ENCODE data around the gene TFB1M. TPM values are rescaled to one million over a fixed set of nuclear protein-coding genes. Genes with fewer than 3 reads are reported as not detected.

TFB1M gene
- total RNA-seq, 4 donors from 2014 or later, result 3.2 to 43.4 (median 16.5) TPM

DNA sequence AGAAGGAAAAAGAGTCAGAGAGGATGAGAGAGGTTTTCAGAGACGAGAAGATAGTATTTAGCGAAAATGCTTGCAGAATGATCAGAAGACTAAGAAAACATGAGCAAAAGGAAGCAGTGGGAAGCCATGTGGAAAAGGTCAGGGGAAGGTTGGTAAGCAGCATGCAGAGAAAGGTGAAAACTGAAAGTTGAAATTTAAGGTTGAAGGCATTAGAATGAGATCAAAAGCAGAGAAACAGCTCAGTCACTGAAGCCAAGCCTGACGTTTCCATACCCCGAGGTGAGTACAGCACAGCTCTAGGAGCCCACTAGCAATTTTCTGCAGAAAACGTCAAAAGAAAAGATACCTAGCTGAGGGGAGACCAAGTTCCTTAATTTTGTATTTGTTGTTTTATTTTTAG, 19.1 kb upstream of the TFB1M start:
- in situ Hi-C loops (cut with MboI; ENCODE audit: low pct_ligation_motif_present in 1 of 4, low pct_unique_long_range_greater_than_20kb in 1 of 4, low sequenced_read_pairs in 3 of 4), result loop anchor here in 3 of 4 donors (25.0 kb wide), 3 partner anchors 204 to 1229 kb away; no protein-coding TSS in a partner anchor
- Histone ChIP-seq H3K4me3 (no peak overlapping the region), H3K27me3 (no peaks in the 10 kb centered on the region), H3K27ac (no peak overlapping the region), H3K36me3 (no peaks in the 10 kb centered on the region), H3K4me1 (no peaks in the 10 kb centered on the region), H3K9me3 (peaks cover 0 to 6% of the 10 kb centered on the region in 2 donors)
- intact Hi-C loops (cut with DNase I; ENCODE audit: low total_unique reads), result no loop called here
- DNase-seq, result no peak
- WGBS, 2 donors (ENCODE audit: low coverage in 1 of 2), result 48 to 66% methylated on average over 5 of the region's 5 CpGs
- TF ChIP-seq, protein P1, sequence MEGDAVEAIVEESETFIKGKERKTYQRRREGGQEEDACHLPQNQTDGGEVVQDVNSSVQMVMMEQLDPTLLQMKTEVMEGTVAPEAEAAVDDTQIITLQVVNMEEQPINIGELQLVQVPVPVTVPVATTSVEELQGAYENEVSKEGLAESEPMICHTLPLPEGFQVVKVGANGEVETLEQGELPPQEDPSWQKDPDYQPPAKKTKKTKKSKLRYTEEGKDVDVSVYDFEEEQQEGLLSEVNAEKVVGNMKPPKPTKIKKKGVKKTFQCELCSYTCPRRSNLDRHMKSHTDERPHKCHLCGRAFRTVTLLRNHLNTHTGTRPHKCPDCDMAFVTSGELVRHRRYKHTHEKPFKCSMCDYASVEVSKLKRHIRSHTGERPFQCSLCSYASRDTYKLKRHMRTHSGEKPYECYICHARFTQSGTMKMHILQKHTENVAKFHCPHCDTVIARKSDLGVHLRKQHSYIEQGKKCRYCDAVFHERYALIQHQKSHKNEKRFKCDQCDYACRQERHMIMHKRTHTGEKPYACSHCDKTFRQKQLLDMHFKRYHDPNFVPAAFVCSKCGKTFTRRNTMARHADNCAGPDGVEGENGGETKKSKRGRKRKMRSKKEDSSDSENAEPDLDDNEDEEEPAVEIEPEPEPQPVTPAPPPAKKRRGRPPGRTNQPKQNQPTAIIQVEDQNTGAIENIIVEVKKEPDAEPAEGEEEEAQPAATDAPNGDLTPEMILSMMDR (IDR thresholded peaks at IDR 0.05), result no peak
- no peak for TF ChIP-seq POLR2AphosphoS5 (IDR thresholded peaks at IDR 0.05)
- no peak for TF ChIP-seq POLR2A (IDR thresholded peaks at IDR 0.05)
- no peak for TF ChIP-seq EP300 (IDR thresholded peaks at IDR 0.05; ENCODE audit: low read depth)

DNA sequence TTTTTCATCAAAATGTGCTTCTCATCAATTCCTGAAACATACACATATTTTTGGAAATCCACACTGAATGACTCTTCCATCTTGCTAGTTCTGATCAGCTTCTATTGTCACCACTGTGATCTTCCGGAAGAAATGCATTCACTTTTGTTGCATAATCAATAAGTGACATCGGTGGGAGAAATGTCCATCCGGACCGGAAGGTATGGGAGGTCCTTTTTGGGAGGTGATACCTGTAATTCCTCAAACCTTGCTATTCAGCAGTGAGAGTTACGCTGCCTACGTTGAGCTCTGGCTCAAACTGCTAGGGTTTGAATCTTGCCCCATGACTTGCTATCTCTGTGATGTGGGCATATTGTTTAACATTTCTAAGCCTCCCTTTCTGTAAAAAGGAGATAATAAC, 16.6 kb upstream of the TFB1M start:
- WGBS, 2 donors (ENCODE audit: low coverage in 1 of 2), result 97 to 100% methylated on average over 3 to 6 of the region's 6 CpGs

DNA sequence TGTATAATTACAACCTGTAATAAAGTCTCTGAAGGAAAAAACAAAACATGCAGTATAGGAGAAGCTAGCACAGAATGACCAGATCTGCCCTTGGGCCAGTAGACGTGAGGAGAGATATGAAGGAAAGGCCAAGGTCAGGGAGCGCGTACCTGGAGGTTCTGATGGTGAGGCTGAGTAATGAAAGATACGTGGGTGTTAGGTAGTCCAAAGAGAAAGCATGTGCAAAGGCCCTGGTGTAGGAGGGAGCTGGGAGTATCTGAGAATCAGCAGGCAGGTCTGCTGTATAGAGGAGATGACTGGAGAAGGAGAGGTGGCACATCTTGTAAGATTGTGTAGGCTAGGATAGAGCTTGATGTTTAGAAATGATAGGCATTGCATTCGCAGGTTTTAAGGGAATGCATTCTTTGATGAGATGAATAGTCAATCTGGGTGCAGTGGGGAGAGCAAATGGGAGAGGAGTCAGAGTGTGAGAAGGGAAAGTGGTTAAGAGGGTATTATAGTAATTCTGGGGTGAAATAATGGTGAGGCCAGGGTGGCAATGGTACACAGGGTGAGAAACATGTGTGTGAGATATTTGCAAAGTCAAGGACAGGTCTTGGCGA, 15.9 kb upstream of the TFB1M start:
- no peaks in the 10 kb centered on the region for H3K27me3 ChIP-seq
- DNase-seq, result no peak
- TF ChIP-seq POLR2AphosphoS5 (IDR thresholded peaks at IDR 0.05) (no peak), POLR2A (IDR thresholded peaks at IDR 0.05) (no peak), EP300 (IDR thresholded peaks at IDR 0.05; ENCODE audit: low read depth) (no peak)
- TF ChIP-seq, protein P1 (IDR thresholded peaks at IDR 0.05), result no peak
- peaks cover 0 to 3% (median 0%) of the 10 kb centered on the region in 4 donors for H3K4me1 ChIP-seq
- no peak overlapping the region for H3K27ac ChIP-seq
- 93 to 94% methylated on average over 6 of the region's 6 CpGs for WGBS, 2 donors (ENCODE audit: low coverage in 1 of 2)
- H3K36me3 ChIP-seq, result no peaks in the 10 kb centered on the region
- H3K9me3 ChIP-seq, result peaks cover 0 to 3% of the 10 kb centered on the region in 2 donors
- intact Hi-C loops (cut with DNase I; ENCODE audit: low total_unique reads), result no loop called here
- no peak overlapping the region for H3K4me3 ChIP-seq
- in situ Hi-C loops (cut with MboI; ENCODE audit: low pct_ligation_motif_present in 1 of 4, low pct_unique_long_range_greater_than_20kb in 1 of 4, low sequenced_read_pairs in 3 of 4), result loop anchor here in 3 of 4 donors (25.0 kb wide), 3 partner anchors 207 to 1232 kb away; no protein-coding TSS in a partner anchor

More for the DNA sequence above, 16.6 kb upstream of the TFB1M start:
- Histone ChIP-seq H3K27ac (no peak overlapping the region), H3K4me1 (peaks cover 0 to 3% (median 0%) of the 10 kb centered on the region in 4 donors), H3K4me3 (no peak overlapping the region), H3K9me3 (peaks cover 0 to 6% of the 10 kb centered on the region in 2 donors), H3K27me3 (no peaks in the 10 kb centered on the region), H3K36me3 (no peaks in the 10 kb centered on the region)
- in situ Hi-C loops (cut with MboI; ENCODE audit: low pct_ligation_motif_present in 1 of 4, low pct_unique_long_range_greater_than_20kb in 1 of 4, low sequenced_read_pairs in 3 of 4), result loop anchor here in 3 of 4 donors (25.0 kb wide), 3 partner anchors 206 to 1231 kb away; no protein-coding TSS in a partner anchor
- no peak for DNase-seq
- TF ChIP-seq, protein P1 (IDR thresholded peaks at IDR 0.05), result no peak
- no peak for TF ChIP-seq POLR2AphosphoS5 (IDR thresholded peaks at IDR 0.05)
- no peak for TF ChIP-seq EP300 (IDR thresholded peaks at IDR 0.05; ENCODE audit: low read depth)
- no peak for TF ChIP-seq POLR2A (IDR thresholded peaks at IDR 0.05)
- intact Hi-C loops (cut with DNase I; ENCODE audit: low total_unique reads), result no loop called here

DNA sequence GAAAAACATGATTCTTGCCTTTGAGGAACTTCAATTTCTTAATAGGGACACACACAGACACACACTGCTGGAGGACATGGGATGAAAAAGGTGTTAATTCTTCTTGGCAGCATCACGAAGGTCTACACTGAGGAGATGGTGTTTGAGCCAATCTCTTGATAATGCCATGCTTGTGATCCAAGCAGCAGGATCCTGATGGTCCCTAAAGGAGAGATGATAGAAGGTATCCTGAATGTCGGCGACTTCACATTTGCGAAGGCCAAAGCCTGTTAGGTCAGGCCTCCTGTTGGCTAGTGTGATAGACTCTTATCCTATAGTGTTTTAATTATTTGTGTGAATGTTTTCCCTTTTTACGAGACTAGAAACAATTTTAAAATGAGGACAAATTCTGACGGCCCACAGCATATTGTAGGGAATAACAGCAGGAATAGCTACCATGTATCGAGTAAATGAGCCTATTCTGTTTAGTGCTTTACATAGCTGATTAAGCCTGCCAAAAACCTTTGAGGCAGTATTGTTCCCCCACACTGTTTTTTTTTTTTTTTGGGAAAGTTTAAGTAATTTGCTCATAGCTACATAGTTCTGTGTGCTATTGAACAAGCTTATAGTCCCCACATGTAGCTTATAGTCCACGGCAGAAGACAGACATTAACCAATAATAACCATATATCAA, 15.3 kb upstream of the TFB1M start:
- intact Hi-C loops (cut with DNase I; ENCODE audit: low total_unique reads) (no loop called here), in situ Hi-C loops (cut with MboI; ENCODE audit: low pct_ligation_motif_present in 1 of 4, low pct_unique_long_range_greater_than_20kb in 1 of 4, low sequenced_read_pairs in 3 of 4) (loop anchor here (10.0 to 25.0 kb wide), 4 partner anchors 195 to 1233 kb away; no protein-coding TSS in a partner anchor)
- Histone ChIP-seq H3K36me3 (no peaks in the 10 kb centered on the region), H3K4me3 (no peak overlapping the region), H3K27ac (no peak overlapping the region), H3K27me3 (no peaks in the 10 kb centered on the region), H3K9me3 (no peaks in the 10 kb centered on the region), H3K4me1 (peaks cover 0 to 3% (median 0%) of the 10 kb centered on the region in 4 donors)
- 78 to 81% methylated on average over 7 to 8 of the region's 8 CpGs for WGBS, 2 donors (ENCODE audit: low coverage in 1 of 2)
- TF ChIP-seq POLR2A (IDR thresholded peaks at IDR 0.05) (no peak), EP300 (IDR thresholded peaks at IDR 0.05; ENCODE audit: low read depth) (no peak), POLR2AphosphoS5 (IDR thresholded peaks at IDR 0.05) (no peak)
- TF ChIP-seq, protein P1 (IDR thresholded peaks at IDR 0.05), result no peak
- DNase-seq, result no peak

All from transverse colon (tissue), 4 donors.